HTERT RPE-1 (cell line): ENCODE results near the gene KMT2E.
"Not testable (repeated sequence)": the region's sequence is repeated elsewhere in the genome, so short reads cannot be mapped to it uniquely, and the experiment has no call there.

Experiments
- in situ Hi-C: fragments of 300-500 bp; cut with MboI; formaldehyde crosslinking; loops from 4 replicates; pipeline ENCODE4 v1.14.3; 2020; ENCODE audit warnings: low sequenced_read_pairs

The KMT2E gene

DNA sequence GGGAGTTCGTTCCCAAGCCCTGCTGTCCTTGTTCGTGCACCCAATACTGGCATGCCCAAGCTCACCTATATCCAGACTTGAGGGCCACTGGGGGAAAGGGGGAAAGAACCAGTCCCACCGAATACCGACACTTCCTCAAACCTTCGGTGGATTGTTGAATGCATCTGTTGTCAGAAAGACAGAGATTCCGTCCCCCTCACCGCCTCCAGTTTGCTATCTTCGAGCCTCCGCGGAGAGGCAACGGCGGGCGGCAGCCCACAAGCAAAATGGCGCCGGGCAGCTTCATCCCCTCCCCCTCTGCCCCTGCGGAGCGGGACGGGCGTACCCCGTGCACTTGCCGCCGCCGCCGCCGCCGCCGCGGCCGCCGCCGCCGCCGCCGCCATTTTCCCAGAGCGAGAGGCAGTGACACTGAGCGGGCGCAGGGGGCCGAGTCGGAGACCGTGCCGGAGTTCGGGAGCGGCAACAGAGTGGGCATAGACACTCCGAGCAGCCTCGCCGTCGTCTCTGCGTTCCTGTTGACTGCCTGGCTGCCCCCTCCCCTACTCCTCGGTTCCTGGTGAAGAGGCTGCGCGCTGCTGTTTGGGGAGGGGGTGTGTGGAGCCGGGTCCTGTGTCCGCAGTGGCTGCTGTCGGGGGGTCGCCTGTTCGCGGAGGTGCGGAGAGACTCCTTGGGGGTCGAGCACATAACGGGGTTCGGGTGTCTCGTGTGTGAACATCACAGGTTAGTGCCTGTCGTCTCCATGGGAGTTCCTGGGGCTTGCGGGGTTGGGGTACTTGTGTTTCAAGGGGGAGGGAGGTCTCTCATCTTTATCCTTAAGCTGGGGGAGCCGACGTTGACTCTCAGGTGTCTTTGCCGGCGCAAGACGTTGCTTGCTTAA is at the start of gene KMT2E:
TSS of gene KMT2E (plus strand) at position 390 of the 877 bp plus-strand sequence. CDS start 26,748 bp downstream, outside the sequence.
- in situ Hi-C loops, result no loop called here

- in situ Hi-C loops, result no loop called here
Measured at GRCh38 chr7:104964626-104965236, 49.3 kb upstream of the KMT2E start.

- in situ Hi-C loops, result no loop called here
Measured at GRCh38 chr7:104966022-104966421, 48.0 kb upstream of the KMT2E start.

GRCh38 chr7:104967088-104967487 is 46.9 kb upstream of the KMT2E start:
- in situ Hi-C loops, result no loop called here

- in situ Hi-C loops, result no loop called here
Measured at GRCh38 chr7:104967595-104967994, 46.4 kb upstream of the KMT2E start.

DNA sequence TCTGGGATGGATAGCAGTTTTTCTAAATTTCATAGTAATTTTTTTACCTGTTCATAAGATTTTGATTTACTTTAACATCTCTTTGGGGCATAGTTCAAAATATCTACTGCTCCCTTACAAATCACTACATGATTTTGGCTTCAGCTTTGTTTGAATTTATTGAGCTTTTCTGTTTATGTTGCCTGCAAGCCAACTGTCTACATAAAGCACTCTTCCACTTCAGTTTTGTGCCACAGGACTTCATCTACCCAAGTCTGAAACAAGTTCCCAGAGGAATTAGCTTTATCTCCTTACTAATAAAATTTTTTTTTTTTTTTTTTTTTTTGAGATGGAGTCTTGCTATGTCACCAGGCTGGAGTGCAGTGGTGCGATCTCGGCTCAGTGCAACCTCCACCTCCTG is 45.4 kb upstream of the KMT2E start:
- in situ Hi-C loops, result no loop called here

DNA sequence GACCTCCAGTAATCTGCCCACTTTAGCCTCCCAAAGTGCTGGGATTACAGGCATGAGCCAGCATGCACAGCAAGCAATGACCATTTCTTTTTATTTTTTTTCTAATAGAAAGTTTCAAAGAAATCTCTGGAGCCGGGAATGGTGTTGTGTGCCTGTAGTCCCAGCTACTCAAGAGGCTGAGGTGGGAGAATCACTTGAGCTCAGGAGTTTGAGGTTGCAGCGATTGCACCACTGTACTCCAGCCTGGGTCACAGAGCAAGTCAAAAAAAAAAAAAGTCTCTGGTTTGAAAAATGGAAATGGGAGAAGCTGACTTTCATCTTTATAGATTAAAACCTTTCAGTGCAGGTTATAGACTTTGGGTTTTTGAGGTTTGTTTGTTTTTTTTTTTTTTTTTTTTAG is 44.8 kb upstream of the KMT2E start:
- in situ Hi-C loops, result no loop called here

GRCh38 chr7:104971290-104972071 is 42.5 kb upstream of the KMT2E start:
- in situ Hi-C loops, result no loop called here

DNA sequence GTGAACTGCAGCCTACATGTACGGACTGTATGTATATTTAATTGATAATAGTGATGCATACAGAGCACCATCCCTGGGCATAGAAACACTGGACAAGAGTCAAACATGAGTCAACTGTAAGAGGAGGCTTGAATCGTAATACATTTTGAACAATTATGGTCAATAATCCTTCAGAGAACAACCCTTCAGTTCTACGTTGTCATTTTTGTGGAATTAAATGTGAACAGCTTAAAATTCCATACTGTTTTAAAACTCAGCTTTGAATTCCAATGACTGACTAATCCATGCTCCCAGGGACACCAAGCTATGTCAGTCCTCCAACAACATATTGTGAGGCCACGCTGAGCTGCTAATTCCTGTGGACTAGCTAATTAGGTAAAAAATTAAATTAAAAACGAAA is 41.5 kb upstream of the KMT2E start:
- in situ Hi-C loops, result no loop called here

DNA sequence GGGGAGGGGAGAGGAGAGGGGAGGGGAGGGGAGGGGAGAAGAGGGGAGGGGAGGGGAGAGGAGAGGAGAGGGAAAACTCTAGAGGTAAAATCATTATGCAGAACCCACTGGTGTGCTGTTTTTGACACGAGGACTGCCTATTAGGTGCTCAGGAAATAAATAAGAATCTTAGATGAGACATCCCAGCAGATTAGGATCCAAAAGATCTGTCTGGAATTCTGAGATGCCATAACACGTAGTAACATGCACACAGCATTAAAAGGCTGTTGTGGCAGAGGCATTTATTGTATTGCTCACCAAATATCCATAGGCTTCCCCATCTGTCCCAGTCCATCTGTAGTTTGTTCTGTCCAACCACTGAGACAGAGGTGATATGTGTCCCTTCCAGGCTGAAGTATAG is 40.8 kb upstream of the KMT2E start:
- in situ Hi-C loops, result no loop called here

DNA sequence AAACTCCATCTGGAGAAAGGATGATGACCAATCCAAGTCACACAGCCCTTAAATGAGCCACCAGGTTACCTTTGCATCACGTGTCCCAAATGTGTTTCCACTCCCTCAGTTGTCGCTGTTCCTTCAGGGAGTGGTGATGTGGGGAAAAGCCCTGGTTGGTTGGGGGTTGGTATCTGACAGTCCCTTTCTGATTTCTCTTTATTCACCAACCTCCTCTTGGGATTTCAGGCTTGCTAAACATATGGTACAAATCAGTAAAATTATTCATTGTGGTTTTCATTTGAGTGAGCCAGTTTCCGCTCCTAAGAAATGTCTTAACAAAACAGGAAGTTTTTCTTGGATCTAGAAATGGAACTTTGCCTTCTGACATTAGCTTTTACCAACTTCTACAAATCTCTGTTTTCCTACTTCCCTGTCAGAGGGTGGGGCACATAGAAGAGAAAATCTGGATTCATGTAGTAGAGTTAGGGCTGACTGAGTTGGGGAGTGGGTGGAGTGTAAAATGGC is 40.0 kb upstream of the KMT2E start:
- in situ Hi-C loops, result no loop called here

DNA sequence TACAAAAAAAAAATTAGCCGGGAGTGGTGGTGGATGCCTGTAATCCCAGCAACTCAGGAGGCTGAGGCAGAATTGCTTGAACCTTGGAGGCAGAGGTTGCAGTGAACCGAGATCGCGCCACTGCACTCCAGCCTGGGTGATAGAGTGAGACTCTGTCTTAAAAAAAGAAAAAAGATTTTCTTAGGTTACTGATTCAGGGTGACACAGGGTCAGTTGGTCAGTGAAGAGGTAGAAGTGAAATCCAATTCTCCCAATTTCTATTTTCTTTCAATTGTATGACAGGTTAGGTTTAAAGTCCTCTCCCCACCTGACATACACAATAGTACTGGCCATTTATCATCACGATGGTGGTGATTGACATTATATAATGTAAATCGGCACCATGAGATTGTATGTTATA is 38.5 kb upstream of the KMT2E start:
- in situ Hi-C loops, result not testable (repeated sequence)

DNA sequence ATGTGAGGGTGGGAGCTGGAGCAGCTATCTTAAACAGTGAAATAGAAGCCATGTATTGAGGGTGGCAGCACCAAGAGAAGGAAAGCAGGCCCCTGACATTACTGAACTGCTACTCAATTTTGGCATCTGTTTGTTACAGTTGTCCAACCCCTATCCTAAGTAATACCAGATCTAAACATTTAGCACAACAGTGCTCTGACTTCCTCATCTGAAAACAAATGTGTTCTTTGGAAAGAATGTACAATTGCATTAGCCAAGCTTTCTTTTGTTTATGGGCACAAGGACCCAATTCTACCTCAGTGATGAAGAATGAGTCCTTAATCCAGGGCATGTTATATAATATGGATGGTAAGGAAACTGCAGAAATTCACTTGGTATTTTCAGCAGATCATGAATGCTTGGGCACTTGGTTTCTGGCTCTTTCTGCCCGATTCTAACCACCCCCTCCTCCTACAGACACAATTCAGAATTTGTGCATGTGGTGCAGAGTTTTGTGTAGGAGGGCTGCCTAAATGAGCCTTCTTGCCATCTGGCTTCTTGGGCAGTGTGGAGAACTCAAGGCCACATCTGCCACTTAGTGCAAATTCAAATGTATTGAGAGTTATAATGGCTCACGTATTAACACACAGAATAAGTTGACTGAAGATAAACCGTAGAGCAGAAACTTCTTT is 36.9 kb upstream of the KMT2E start:
- in situ Hi-C loops, result no loop called here

DNA sequence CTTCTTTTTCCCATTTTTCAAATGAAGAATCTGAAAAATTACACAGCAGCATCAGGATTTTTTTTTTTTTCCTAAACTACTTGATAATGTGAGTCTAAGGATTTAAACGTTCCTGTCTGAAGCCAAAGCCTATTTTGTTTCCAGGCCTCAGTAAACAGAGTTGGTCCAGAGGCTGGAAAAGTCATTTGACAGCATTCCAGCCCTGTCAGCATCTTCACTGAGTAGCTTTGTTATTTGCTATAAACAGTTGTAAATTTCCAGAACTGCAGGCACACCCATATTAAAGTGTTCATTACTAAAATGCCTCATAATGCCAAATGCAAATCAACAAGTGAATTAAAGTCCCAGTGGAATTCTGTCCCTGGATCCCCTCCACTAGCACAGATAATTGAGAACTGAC is 35.5 kb upstream of the KMT2E start:
- in situ Hi-C loops, result no loop called here

- in situ Hi-C loops, result no loop called here
Measured at GRCh38 chr7:104979167-104979841, 34.7 kb upstream of the KMT2E start.

DNA sequence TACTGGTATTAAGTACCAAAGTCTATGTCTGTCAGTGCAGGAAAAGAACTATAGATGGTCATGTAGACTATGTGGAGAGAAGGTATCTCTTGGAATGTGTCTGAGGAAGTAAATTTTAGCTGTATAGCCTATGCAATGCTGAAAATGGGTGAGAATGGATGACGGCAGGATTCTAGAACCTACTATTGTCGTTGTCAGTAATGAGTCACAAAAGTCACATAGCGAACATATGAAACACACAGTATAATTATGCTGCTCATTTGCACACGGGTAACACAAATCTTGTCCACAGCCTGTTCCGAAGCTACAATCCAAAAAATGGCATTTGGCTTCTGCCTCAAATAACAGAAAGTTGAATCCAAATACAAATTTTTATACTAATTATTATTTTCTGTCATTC is 33.6 kb upstream of the KMT2E start:
- in situ Hi-C loops, result no loop called here

DNA sequence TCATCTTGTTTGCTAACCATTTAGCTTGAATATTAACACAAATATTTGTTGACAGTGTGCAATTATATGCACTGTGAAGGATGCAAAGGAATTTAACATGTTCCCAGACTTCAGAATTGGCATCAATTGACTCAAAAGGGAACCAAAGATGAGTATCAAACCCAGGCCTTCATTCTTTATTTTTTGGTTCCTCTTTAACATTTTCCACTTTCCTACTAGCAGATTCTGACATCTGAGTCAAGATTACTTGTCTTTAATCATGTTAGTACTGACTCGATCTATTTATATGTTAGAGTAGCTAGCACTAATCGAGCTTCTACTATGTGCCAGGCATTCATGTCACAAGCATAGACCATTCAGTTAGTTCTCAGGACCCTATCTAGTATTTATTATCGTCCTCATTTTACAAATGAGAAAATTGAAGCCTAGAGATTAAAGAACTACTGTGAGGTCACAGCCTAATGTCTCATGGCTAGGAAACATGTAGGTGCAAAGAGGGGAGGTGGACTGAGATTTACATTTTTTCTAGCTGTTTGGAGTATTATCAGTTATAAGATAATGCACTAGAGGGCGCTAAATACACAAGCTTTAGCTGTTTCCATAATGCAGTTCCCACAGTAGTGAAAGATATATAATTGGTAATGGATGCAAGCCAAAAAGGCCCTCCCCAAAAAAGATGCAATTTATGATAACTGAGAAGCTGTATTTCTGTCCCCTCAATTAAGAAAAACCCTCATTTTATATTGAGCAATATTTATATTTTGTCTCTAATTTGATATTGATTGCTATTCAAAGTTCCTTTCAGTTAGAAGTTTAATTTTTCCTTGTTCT is 32.9 kb upstream of the KMT2E start:
- in situ Hi-C loops, result no loop called here

GRCh38 chr7:104981672-104982037 is 32.4 kb upstream of the KMT2E start:
- in situ Hi-C loops, result no loop called here

DNA sequence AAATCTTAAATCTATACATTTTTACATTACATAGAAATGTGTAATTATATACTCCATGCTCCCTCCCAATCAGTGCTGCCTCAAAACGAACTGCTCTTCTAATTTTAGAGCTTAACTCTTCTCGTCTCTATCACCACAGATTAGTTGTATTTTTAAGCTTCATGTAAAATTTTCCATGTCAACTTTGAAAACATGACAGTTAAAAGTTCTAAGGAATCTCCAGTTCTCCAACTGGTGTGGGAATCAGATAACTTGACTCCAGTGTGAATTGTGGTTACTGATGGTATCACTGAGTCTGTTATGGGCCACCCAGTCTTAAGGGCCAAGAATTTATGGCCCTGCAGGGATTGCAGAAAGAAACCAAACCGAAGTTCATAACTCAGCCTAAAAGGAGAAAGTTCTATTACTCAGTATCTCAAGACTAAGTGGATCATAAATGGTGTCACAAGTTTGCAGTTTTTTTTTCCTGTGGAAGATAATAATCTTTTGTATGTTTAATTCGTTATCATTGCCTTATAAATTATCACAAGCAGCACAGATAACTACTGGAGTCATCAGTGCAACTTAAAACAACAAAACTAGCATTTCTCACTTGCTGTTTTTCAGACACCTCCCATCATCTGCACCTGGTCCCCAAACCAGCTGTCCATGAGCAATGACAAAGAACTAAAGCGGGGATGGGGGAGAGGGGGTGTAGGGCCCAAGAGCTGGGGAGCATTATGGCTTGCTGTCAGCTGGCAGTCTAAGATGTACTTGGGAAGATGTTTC is 31.5 kb upstream of the KMT2E start:
- in situ Hi-C loops, result no loop called here
